HepG2 (cell line): ENCODE results near the gene ANKIB1. TPM values are rescaled to one million over a fixed set of nuclear protein-coding genes. Genes with fewer than 3 reads are reported as not detected.

ENCODE experiments used
- ATAC-seq: fragments of 200-7000 bp; cut with Tn5 transposase; 3 replicates; pipeline ENCODE4 v1.9.1; 2020; ENCODE audit warnings: mild to moderate bottlenecking, moderate library complexity
- BruUV-seq: library from RNA; stranded (reverse); fragments of 400-500 nt; replicated peaks from 2 replicates; lab custom pipeline; 2021; lab: Mats Ljungman, UMichigan
- CTCF ChIA-PET: fragments of 300-600 bp; formaldehyde crosslinking; extraction: SDS; loops from one replicate; lab custom pipeline; 2021; ENCODE audit warnings: low total read pairs, inconsistent platforms, low intra/inter-chr PET ratio; lab: Yijun Ruan, JAX
- POLR2A ChIA-PET: fragments of 350-600 bp; sonication (Branson Sonifier 250); formaldehyde crosslinking; loops from one replicate; lab custom pipeline; 2020; ENCODE audit warnings: antibody characterized with exemption, inconsistent platforms; lab: Yijun Ruan, JAX
- DNase-seq: peaks from one replicate; pipeline ENCODE4 v3.0.0-alpha.2; 2015; ENCODE audit warnings: low spot score
- FAIRE-seq: peaks from 3 replicates; lab custom pipeline; 2011; peaks lifted over from hg19 to GRCh38; lab: Jason Lieb, UNC
- H2AFZ ChIP-seq: one replicate; pipeline ENCODE4 v1.6.1; 2011; ENCODE audit warnings: low read length, inconsistent platforms
- H3K27ac ChIP-seq: fragments of 300-600 bp; 3 replicates; pipeline ENCODE4 v1.8.0; 2011; ENCODE audit warnings: mixed run types, mild to moderate bottlenecking, mixed read lengths, low read length, inconsistent platforms; ENCODE audit not compliant: insufficient read depth; ENCODE audit errors: extremely low read length
- H3K27me3 ChIP-seq, 2 experiments: fragments of 200-600 bp in 1 of 2; 2 replicates in 1 of 2; 3 replicates in 1 of 2; pipeline versions ENCODE4 v1.6.0 to v1.8.0; 2011; ENCODE audit warnings: low read length in 2 of 2, mild to moderate bottlenecking in 2 of 2, moderate library complexity in 2 of 2, inconsistent platforms in 1 of 2; ENCODE audit not compliant: insufficient read depth in 2 of 2, control insufficient read depth in 1 of 2
- H3K36me3 ChIP-seq, 2 experiments: fragments of 200-600 bp in 1 of 2; replicated peaks in 1 of 2; 2 replicates in 1 of 2; 3 replicates in 1 of 2; pipeline versions ENCODE4 v1.5.1 to v1.8.0; 2011; ENCODE audit warnings: low read length in 2 of 2, inconsistent platforms in 1 of 2; ENCODE audit not compliant: insufficient read depth in 2 of 2, control insufficient read depth in 1 of 2
- H3K4me1 ChIP-seq: 2 replicates; pipeline ENCODE4 v1.5.1; 2012; ENCODE audit warnings: low read length, inconsistent platforms; ENCODE audit not compliant: insufficient read depth
- H3K4me2 ChIP-seq: 2 replicates; pipeline ENCODE4 v1.6.0; 2011; ENCODE audit warnings: low read depth, low read length, inconsistent platforms
- H3K4me3 ChIP-seq, 3 experiments: fragments of 200-600 bp in 1 of 3; sonication (generic), shearing (Covaris generic) in 1 of 3; replicated peaks in 1 of 3; 2 replicates each; pipeline ENCODE4 v1.5.1; 2011 to 2016; ENCODE audit warnings: low read length in 3 of 3, inconsistent platforms in 2 of 3, low read depth in 2 of 3, mild to moderate bottlenecking in 2 of 3, control low read depth in 1 of 3, mixed read lengths in 1 of 3; ENCODE audit not compliant: insufficient read depth in 1 of 3
- H3K79me2 ChIP-seq: one replicate; pipeline ENCODE4 v1.6.1; 2011; ENCODE audit warnings: low read length, inconsistent platforms; ENCODE audit not compliant: insufficient read depth
- H3K9ac ChIP-seq: 2 replicates; pipeline ENCODE4 v1.6.0; 2011; ENCODE audit warnings: mild to moderate bottlenecking, low read depth, low read length, inconsistent platforms; ENCODE audit not compliant: insufficient read depth
- H3K9me3 ChIP-seq: 2 replicates; pipeline ENCODE4 v1.5.1; 2012; ENCODE audit warnings: mild to moderate bottlenecking, low read length
- H4K20me1 ChIP-seq: 2 replicates; pipeline ENCODE4 v1.6.0; 2011; ENCODE audit warnings: inconsistent platforms, mild to moderate bottlenecking, low read length, moderate library complexity; ENCODE audit not compliant: insufficient read depth
- HCFC1 ChIP-seq: fragments of 150-350 bp; IDR thresholded peaks from 2 replicates; pipeline ENCODE4 v1.6.1; 2014; ENCODE audit warnings: low read depth, low read length
- IRF1 ChIP-seq: sonication (generic); formaldehyde crosslinking; IDR thresholded peaks from 2 replicates; pipeline ENCODE4 v1.4.0; 2020; ENCODE audit warnings: low read depth, mild to moderate bottlenecking, missing genetic modification reagents
- JARID2 ChIP-seq: sonication (generic); formaldehyde crosslinking; IDR thresholded peaks from 2 replicates; pipeline ENCODE4 v1.8.1; 2023; ENCODE audit warnings: missing genetic modification reagents, inconsistent platforms; ENCODE audit not compliant: insufficient replicate concordance
- NR1H2 ChIP-seq: sonication (generic); formaldehyde crosslinking; IDR thresholded peaks from 2 replicates; pipeline ENCODE4 v1.8.1; 2022; ENCODE audit warnings: low read depth, missing genetic modification reagents, borderline replicate concordance
- NR3C1 ChIP-seq: sonication (generic); formaldehyde crosslinking; IDR thresholded peaks from 2 replicates; pipeline ENCODE4 v1.4.0; 2020; ENCODE audit warnings: missing genetic modification reagents
- PHF8 ChIP-seq: sonication (generic); formaldehyde crosslinking; IDR thresholded peaks from 2 replicates; pipeline ENCODE4 v1.5.0; 2020; ENCODE audit warnings: missing genetic modification reagents
- REL ChIP-seq: sonication (generic); formaldehyde crosslinking; conservative IDR thresholded peaks from 2 replicates; pipeline ENCODE4 v1.8.0; 2022; ENCODE audit warnings: mild to moderate bottlenecking, missing genetic modification reagents, moderate library complexity
- XRCC5 ChIP-seq: fragments of 200-400 bp; formaldehyde crosslinking; optimal IDR thresholded peaks from 2 replicates; pipeline ENCODE3; 2017; ENCODE audit warnings: mild to moderate bottlenecking, low read length
- ZBTB21 ChIP-seq: sonication (generic); formaldehyde crosslinking; IDR thresholded peaks from 2 replicates; pipeline ENCODE4 v1.4.0; 2020; ENCODE audit warnings: missing genetic modification reagents
- ZNF230 ChIP-seq: sonication (generic); formaldehyde crosslinking; IDR thresholded peaks from 2 replicates; pipeline ENCODE4 v1.4.0; 2020; ENCODE audit warnings: mild to moderate bottlenecking, missing genetic modification reagents
- ZNF350 ChIP-seq: sonication (generic); formaldehyde crosslinking; IDR thresholded peaks from 2 replicates; pipeline ENCODE4 v1.4.0; 2020; ENCODE audit warnings: mild to moderate bottlenecking, low read depth, missing genetic modification reagents, borderline replicate concordance
- ZNF354B ChIP-seq: sonication (generic); formaldehyde crosslinking; IDR thresholded peaks from 2 replicates; pipeline ENCODE4 v1.8.0; 2022; ENCODE audit warnings: mild to moderate bottlenecking, missing genetic modification reagents
- ZNF431 ChIP-seq: sonication (generic); formaldehyde crosslinking; IDR thresholded peaks from 2 replicates; pipeline ENCODE4 v1.9.0; 2022; ENCODE audit warnings: missing genetic modification reagents, low read depth, mild to moderate bottlenecking, borderline replicate concordance
- ZNF567 ChIP-seq: sonication (generic); formaldehyde crosslinking; IDR thresholded peaks from 2 replicates; pipeline ENCODE4 v1.8.1; 2023; ENCODE audit warnings: mild to moderate bottlenecking, missing genetic modification reagents, borderline replicate concordance
- ZNF737 ChIP-seq: sonication (generic); formaldehyde crosslinking; IDR thresholded peaks from 2 replicates; pipeline ENCODE4 v1.5.0; 2020; ENCODE audit warnings: missing genetic modification reagents, mild to moderate bottlenecking, borderline replicate concordance
- WGBS: methylation state at CpG from one replicate; pipeline ENCODE4 v1.1.6; 2017; ENCODE audit warnings: low lambda C conversion rate; 5-methylcytosine and 5-hydroxymethylcytosine counted together
- in situ Hi-C: cut with HindIII; loops from 2 replicates; pipeline ENCODE4 v1.10.0; 2017; ENCODE audit warnings: low pct_unique_long_range_greater_than_20kb; ENCODE audit not compliant: extremely low pct_ligation_motif_present
- intact Hi-C: fragments of 100-400 bp; cut with micrococcal nuclease; formaldehyde crosslinking; loops from one replicate; pipeline ENCODE4 v1.10.0; 2022; ENCODE audit not compliant: unreplicated experiment
- polyA plus RNA-seq, 8 experiments: library from polyadenylated mRNA; depleted of rRNA in 3 of 8; stranded (reverse) in 7 of 8; unstranded in 1 of 8; fragments of >200 nt; fragmentation: Illumina TruSeq in 4 of 8; extraction: Trizol in 4 of 8; gene quantifications; 2 replicates each; pipeline versions ENCODE4 v1.2.1 to v1.2.3, GENCODE V29; 2011 to 2016; ENCODE audit warnings: low read depth in 4 of 8, missing spikeins in 1 of 8, mixed read lengths in 1 of 8; ENCODE audit not compliant: insufficient read depth in 1 of 8
- total RNA-seq, 5 experiments: library from RNA; depleted of rRNA; stranded (reverse); fragments of >200 nt; fragmentation: Illumina TruSeq; extraction: Trizol; gene quantifications; 2 replicates each; pipeline ENCODE4 v1.2.3, GENCODE V29; 2016; ENCODE audit warnings: low read depth in 1 of 5
- TF ChIP-seq, protein P1 (sequence below): sonication (generic); formaldehyde crosslinking; IDR thresholded peaks from 2 replicates; pipeline ENCODE4 v1.5.0; 2020; ENCODE audit warnings: missing genetic modification reagents, mild to moderate bottlenecking, borderline replicate concordance

The ANKIB1 gene
- total and polyA plus RNA-seq, 2 of the 13 experiments (the other 11 are each of a cell fraction or from before 2014, with no cell fraction given): 28.7 to 29.6 TPM

DNA sequence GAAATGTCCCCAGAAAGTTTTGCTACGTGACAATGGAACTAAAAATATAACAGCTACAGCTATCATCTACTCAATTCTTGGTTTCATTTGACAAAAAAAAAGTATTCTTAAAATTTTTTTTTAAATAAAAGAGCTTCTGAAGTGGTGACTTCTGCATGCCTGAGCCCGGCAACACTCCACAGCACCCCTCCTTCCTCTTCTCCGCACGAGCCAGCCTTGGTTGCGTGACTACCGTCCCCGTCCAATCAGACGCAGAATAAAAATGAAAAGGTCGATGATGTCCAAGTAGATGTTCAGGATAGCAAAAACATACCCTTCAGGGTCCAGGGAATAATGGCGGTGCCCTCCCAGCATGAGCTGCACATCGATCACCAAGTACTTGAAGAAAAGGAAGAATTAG is 167.0 kb downstream of the ANKIB1 start:
- ATAC-seq (no peak), DNase-seq (no peak), FAIRE-seq (no peak)
- Histone ChIP-seq H3K79me2 (no peaks in the 10 kb centered on the region), H3K9ac (no peak overlapping the region), H2AFZ (no peak overlapping the region), H3K4me3 (no peak overlapping the region), H3K4me1 (no peaks in the 10 kb centered on the region), H3K9me3 (no peaks in the 10 kb centered on the region), H4K20me1 (no peaks in the 10 kb centered on the region), H3K4me2 (no peak overlapping the region), H3K27ac (no peak overlapping the region), H3K27me3 (peaks cover 1 to 7% of the 10 kb centered on the region in 2 experiments; a peak in 1 of 5 replicates), H3K36me3 (no peaks in the 10 kb centered on the region)
- 65% methylated on average over 11 of the region's 11 CpGs for WGBS
- in situ Hi-C loops: no loop called here
- TF ChIP-seq, protein P1, sequence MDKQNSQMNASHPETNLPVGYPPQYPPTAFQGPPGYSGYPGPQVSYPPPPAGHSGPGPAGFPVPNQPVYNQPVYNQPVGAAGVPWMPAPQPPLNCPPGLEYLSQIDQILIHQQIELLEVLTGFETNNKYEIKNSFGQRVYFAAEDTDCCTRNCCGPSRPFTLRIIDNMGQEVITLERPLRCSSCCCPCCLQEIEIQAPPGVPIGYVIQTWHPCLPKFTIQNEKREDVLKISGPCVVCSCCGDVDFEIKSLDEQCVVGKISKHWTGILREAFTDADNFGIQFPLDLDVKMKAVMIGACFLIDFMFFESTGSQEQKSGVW (CRISPR knock-in tag): no peak
- TF ChIP-seq NR3C1 (CRISPR knock-in tag): no peak
- TF ChIP-seq PHF8 (CRISPR knock-in tag): no peak
- TF ChIP-seq HCFC1: no peak
- no peak for TF ChIP-seq ZNF431
- no peak for TF ChIP-seq ZNF567 (CRISPR knock-in tag)
- TF ChIP-seq REL (CRISPR knock-in tag): no peak
- no peak for TF ChIP-seq ZNF230 (CRISPR knock-in tag)
- TF ChIP-seq IRF1 (CRISPR knock-in tag): no peak
- TF ChIP-seq JARID2 (CRISPR knock-in tag): no peak
- no peak for TF ChIP-seq NR1H2 (CRISPR knock-in tag)
- no peak for TF ChIP-seq ZNF350
- TF ChIP-seq ZBTB21 (CRISPR knock-in tag): no peak
- TF ChIP-seq XRCC5: no peak
- TF ChIP-seq ZNF354B (CRISPR knock-in tag): no peak
- no peak for TF ChIP-seq ZNF737 (CRISPR knock-in tag)
- POLR2A ChIA-PET: no interaction called here
- intact Hi-C loops: no loop called here
- CTCF ChIA-PET: no interaction called here
- BruUV-seq: no TSS peak
